Raji (cell line): ENCODE measurements around the gene LRP2BP.

Source experiments
- POLR2A ChIP-seq: IDR thresholded peaks from 2 replicates; pipeline ENCODE4 v1.6.1; 2011; ENCODE audit warnings: low read depth, low read length, control low read depth; ENCODE audit not compliant: insufficient read depth

LRP2BP gene

DNA sequence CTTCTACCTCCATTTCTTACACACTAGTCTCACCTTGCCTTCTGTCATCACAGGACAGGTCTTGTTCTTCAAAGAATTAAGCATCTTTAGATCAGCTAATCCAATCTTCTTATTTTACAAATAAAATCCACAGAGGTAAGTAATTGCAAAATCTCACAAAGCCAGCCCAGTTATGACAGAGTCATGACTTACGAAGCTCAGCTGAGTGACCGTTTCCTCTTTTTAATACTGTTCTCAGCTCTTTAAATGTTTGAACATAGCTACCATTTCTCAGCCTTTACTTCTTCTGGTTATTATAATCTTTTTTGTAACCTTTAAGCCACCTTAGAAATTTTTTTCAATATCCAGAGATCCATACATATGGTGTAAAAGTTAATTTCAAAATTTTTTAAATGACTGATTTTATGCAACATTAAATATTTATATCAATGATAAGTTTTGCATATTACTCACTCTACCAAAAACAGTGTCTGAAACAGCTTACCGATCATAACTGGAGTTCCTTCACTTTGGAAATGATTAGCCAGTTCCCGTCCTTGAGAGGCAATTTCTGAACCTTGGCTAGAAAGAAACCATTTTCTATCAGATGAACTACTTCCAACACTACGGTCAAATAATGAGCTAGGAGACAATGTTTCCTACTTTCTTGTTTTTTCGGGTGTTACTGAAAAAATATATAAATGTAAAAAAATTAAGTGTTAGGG is 9.7 kb upstream of the LRP2BP start:
- TF ChIP-seq POLR2A: no peak

GRCh38 chr4:185404031-185404430 is 8.3 kb upstream of the LRP2BP start:
- TF ChIP-seq POLR2A: no peak

DNA sequence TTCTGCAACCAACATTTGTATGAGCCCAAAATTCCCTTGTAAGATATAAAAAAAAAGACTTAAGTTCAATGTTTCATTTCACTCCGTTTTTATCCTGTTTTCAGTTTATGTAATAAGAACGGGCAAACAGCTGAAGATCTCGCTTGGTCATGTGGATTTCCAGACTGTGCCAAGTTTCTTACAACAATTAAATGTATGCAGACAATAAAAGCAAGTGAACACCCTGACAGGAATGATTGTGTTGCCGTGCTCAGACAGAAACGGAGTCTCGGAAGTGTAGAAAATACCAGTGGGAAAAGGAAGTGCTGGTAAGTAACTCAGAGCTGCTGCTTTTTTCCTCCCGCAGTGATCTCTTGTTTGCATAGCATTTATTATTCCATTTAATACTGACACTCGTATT is 3.7 kb upstream of the LRP2BP start:
- no peak for TF ChIP-seq POLR2A

DNA sequence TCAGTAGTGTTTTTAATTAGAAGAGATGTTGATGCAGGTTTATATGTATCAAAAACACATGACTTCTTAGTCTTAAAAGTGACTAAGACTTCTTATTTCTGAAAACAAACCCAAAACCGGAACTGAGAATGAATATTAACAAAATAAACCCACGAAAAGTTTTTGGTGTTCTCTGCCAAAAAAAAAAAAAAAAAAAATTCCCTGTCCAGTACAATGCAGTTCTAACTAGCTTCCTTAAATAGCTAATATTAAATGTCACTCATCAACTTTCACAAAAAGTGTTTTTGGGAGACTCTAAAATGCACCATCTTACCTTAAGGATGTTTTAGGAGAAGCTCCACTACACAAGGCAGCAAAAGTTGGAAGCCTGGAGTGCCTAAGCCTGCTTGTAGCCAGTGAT is 2.9 kb upstream of the LRP2BP start:
- no peak for TF ChIP-seq POLR2A

GRCh38 chr4:185396724-185397385 is 1.1 kb upstream of the LRP2BP start, which contains the start of gene ANKRD37:
Gene ANKRD37, plus strand, starts transcription at chr4:185396841. Its CDS starts 83 bp downstream, at chr4:185396924.
- no peak for TF ChIP-seq POLR2A

DNA sequence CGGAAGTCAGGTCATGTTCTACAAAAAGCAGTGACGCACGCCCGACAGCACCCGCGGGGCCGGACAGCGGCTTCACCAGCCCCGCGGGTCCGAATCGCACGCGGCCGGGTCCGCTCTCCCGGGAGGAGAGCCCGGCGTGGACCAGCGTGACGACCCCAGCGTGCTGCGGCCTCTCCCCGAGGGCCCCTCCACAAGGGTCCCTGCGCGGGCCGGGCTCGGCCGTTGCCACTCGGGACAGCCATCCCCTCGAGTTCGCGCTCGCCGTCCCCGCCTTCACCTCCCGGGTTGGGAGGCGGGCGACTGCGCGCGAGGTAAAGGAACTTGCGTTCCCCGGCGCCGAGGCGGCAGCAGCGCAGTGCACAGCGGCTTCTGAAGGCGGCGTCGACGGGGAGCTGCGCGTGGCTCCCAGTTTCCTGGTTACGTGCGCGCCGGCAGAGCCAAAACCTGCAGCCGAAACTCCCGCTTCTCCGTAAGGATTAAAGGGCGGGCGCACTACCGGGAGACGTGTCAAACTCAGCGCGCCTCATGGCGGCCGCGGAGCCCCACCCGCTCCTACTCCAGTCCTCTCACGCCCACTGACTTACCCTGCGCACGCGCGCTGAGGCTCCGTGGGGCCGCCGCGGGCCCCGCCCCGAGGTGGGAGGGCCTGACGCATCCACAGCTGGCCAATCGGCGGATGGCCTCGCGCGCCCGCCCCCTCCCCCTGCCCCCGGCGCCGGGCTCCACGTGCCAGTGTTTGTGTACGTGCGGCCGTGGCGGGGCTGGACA is 416 bp upstream of the LRP2BP start:
- peak; percentile 72 for TF ChIP-seq POLR2A

GRCh38 chr4:185394568-185395237 is 1.0 kb downstream of the LRP2BP start:
- TF ChIP-seq POLR2A: no peak

DNA sequence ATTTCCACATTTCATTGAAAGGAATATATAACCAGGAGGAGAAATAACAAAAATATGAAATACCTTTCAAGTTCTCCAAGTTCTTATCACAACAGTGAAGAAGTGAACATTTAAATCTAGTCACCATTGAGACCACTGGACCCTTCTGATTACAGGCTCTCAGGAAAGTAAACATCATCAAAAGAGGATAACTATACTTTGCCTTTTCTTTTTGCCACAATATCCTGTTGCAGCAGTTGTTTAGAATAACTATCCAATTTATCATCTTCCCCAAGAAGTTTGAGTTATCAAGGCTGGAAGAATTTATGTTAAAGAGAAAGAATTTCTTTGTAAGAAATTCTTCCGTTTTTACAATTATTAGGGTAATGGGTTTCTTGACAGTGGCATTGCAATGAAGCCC is 3.6 kb downstream of the LRP2BP start:
- no peak for TF ChIP-seq POLR2A

DNA sequence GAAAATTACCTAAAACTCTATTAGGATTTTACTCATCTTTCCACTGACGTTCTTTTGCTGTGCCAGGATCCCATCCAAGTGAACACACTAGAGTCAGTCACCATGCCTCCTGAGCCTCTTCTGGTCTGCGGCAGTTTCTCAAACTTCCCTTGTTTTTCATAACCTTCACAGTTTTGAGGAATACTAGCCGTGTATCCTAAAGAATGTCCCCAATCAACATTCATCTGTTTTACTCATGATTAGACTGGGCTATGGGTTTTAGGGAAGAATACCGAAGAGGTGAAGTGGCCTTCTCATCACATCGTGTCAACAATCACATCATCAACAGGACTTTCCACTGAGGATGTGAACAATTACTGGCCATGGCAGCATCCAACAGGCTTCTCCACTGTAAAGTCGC is 4.8 kb downstream of the LRP2BP start:
- no peak for TF ChIP-seq POLR2A

GRCh38 chr4:185387957-185388356 is 7.8 kb downstream of the LRP2BP start:
- TF ChIP-seq POLR2A: no peak

DNA sequence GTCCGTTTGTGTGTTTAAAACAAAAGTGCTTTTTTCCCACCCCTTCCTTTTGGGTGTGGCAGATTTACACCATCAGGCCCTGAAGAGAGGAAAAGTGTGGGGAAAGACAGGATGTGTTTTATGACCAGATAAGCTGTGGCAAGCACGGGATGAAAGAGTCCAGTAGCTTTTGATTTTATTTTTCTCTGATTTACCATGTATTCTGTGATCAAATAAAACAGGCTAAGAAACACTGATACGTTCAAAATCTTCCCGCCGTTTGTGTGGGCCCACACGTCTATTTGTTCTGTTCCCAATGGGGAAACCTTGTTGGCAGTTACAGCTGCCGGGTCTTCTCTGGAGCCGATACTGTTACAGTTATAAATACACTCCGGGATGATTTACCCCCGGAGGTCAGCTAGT is 10.8 kb downstream of the LRP2BP start:
- TF ChIP-seq POLR2A: no peak

DNA sequence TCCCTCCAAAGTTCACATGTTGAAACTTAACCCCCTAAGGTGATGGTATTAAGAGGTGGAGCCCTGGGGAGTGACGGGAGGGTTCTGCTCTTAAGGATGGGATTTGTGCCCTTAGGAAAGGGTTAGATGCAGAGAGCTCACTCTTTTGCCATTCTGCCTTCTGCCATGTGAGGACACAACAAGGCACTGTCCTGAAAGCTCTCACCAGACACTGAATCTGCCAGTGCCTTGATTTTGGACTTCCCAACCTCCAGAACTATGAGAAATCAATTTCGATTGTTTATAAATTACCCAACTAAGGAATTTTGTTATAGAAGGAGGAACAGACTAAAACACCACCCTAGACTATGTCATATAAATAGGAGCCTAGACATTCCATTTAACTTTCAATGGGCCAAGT is 11.7 kb downstream of the LRP2BP start:
- no peak for TF ChIP-seq POLR2A

GRCh38 chr4:185383451-185383850 is 12.3 kb downstream of the LRP2BP start:
- no peak for TF ChIP-seq POLR2A

DNA sequence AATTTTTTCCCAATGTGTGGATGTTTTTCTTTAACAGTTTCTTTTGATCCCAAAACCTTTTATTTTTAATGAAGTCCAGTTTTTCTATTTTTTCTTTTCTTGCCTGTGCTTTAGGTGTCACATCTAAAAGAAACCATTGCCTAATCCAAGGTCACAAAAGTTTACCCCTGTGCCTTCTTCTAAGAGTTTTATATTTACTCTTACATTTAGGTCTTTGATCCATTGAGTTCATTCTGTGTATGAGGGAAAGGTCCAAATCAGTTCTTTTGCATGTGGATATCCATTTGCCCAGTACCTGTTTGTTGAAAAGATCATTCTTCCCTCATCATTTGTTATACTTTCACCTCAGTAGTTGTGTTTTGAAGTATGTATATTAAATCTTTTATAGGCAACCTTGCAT is 13.0 kb downstream of the LRP2BP start:
- TF ChIP-seq POLR2A: no peak
